ENCODE results near the gene GIMAP5.

GIMAP5 gene

GRCh38 chr7:150737265-150738055 is at the start of gene GIMAP5:
Gene GIMAP5 (plus strand): TSS chr7:150737418. CDS start chr7:150740885, 3,467 bp downstream.
- no peak for DNase-seq

GRCh38 chr7:150688630-150689029 is 48.6 kb upstream of the GIMAP5 start:
- DNase-seq, result no peak

DNA sequence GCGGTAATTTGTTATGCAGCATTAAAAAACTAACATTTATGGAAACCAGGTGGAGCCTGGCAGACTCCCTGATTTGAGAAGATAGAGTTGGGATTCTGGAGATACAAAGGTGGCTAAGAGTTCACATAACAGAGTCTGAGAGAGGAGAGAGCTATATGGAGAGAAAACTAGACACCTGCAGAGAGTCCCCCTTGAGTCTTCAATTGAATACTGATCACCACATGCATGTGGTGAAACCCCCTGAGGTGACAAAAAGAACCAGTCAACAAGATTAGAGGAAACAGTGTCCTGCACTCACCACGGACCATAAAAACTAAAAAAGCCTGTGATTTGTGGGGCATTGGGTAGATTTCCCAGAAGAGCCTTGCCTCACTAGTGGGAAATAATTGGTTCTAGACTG is 41.6 kb upstream of the GIMAP5 start:
- no peak for DNase-seq

GRCh38 chr7:150703209-150703608 is 34.0 kb upstream of the GIMAP5 start:
- DNase-seq, result no peak

DNA sequence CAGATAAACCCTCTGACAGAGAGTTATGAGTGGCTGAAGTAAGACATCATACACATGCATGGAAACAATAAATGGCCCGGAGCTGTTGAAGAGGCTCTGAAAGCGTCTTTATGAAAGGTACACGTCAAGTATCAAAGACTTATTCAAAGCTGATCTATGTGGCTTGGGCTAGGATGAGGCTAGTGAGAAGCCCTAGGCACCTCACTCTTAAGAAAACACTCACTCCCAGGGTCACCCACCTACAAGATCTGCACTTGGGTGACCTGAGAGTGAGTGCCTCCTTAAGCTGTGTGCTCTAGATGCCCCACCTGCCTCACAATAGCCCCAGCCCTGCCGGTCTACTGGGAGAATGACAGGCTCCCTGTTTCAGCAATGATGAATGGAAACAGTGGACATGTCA is 21.9 kb upstream of the GIMAP5 start:
- no peak for DNase-seq

GRCh38 chr7:150715738-150716137 is 21.5 kb upstream of the GIMAP5 start:
- DNase-seq, result no peak

- DNase-seq, result no peak
Observed at GRCh38 chr7:150716368-150716767, 20.9 kb upstream of the GIMAP5 start, which contains the start of gene GIMAP1. Gene GIMAP1 (plus strand): TSS chr7:150716613. CDS start chr7:150719048, 2,435 bp downstream.

DNA sequence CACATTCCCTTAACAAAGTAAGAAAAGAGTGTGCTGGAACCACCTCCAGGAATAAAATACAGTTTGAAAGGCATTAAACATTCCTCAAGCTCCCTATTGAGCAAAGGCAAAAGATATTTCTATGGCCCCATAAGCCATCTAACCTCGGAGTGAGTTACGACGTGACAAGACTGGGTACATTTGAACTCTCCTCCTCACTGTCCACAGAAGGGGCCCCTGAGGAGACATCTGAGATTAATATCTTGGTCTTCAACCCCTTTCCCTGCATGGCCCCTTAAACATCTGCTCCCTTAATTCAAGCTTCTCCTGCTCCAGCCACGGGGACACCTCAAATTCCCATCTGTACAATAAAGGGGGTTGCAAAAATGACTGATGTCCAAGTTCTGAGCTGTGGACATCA is 20.3 kb upstream of the GIMAP5 start:
- DNase-seq, result no peak

GRCh38 chr7:150717814-150718420 is 19.3 kb upstream of the GIMAP5 start:
- no peak for DNase-seq

DNA sequence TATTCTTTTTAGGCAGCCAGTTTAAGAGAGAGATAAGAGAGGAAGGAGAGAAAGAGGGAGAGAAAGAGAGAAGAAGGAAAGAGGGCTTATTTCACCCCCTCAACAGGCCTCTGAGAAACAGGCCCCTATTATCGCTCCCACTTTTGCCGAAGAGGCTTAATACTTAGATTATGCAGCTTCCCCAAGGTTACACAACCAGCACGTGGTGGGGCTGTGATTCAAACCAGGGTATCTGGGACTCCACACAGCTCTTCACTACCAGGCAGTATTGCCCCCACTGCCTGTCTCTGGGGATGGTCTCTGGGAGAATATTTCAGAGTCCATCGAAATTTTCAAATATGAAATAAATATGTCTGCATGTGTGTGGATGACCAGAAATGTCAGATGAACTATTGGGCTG is 17.8 kb upstream of the GIMAP5 start:
- DNase-seq, result no peak

- no peak for DNase-seq
Observed at GRCh38 chr7:150719960-150720891, 17.0 kb upstream of the GIMAP5 start.

GRCh38 chr7:150721970-150722373 is 15.2 kb upstream of the GIMAP5 start:
- DNase-seq, result no peak

DNA sequence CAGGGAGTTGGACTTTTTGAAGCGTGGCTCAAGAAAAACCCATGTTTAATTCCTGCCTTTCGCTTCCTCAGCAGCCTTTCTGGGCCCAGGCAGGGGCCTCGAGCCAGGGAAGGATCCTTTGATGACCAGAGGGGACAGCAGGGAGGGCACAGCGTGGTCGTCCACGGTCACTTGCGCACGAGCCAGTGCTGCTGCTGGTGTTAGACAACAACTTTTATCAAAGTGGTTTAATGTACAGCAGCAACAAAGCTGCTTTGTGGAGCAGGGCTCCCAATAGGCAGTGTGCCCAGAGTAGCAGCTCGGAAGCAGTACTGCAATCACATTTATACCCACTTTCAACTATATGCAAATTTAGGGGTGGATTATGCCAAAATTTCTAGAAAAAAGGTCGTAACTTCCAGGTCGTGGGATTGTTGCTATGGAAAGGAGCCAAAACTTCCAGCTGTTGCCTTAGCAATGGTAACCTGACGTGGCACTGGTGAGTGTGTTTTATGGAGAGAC is 14.7 kb upstream of the GIMAP5 start:
- no peak for DNase-seq

- no peak for DNase-seq
Observed at GRCh38 chr7:150723467-150723866, 13.8 kb upstream of the GIMAP5 start.

DNA sequence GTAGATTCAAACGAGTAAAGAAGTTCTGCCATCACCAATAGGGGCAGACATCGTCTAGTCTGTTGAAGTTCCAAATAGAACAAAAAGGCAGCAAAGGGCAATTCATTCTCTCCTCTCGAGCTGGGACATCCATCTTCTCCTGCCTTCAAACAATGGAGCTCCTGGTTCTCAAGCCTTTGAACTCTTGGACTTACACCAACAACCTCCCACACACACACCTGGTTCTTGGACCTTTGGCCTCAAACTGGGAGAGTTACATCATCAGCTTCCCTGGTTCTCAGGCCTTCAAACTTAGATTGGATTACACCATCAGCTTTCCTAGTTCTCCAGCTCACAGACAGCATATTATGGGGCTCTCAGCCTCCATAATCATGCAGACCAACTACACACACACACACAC is 9.8 kb upstream of the GIMAP5 start:
- no peak for DNase-seq

- DNase-seq, result no peak
Observed at GRCh38 chr7:150728011-150728410, 9.2 kb upstream of the GIMAP5 start.

GRCh38 chr7:150728609-150729008 is 8.6 kb upstream of the GIMAP5 start:
- no peak for DNase-seq

GRCh38 chr7:150731916-150732315 is 5.3 kb upstream of the GIMAP5 start:
- DNase-seq, result no peak

DNA sequence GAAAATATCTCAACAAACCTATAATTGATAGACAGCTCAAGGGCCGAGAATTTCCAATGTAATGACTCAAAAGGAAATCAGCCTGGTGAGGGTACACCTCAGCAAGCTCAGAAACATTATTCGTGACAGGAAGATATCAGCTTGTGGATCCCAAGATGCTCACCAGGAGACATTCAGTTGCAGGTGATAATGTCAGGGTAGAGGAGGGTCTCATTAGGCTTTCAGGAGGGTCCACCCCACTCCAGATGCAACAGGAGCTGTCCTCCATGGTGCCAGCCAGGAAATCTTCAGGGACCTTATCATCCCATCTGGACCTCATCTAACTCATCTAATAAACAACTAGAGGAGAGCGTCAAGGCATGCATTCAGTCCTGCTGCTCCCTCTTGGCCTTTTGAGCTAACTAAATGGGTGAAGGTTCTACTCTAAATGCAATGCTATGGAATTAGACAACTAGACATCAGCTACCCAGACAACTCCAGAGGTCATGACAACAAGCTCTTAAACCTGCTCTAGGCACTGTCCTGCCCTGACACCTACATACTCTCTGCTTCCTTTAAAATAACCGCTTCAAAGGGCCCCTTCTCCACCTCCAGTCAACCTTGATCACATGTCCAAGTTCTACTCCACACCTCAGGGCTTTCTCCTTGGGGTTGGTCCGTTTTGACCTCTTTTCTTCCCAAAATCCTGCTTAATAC is 4.3 kb upstream of the GIMAP5 start:
- no peak for DNase-seq

- no peak for DNase-seq
Observed at GRCh38 chr7:150733482-150734095, 3.6 kb upstream of the GIMAP5 start.

GRCh38 chr7:150734254-150734653 is 3.0 kb upstream of the GIMAP5 start:
- no peak for DNase-seq

Measured in fibroblast of upper back skin (primary cell).